OCI-LY1 (cell line): ENCODE data around the gene MYO3B.

ENCODE experiments used
- H2AFZ ChIP-seq: fragments of 200-600 bp; sonication (generic), shearing (Covaris generic); 2 replicates; pipeline ENCODE4 v1.6.0; 2014; ENCODE audit warnings: antibody characterized with exemption, mild to moderate bottlenecking, low read length
- H3F3A ChIP-seq: fragments of 200-600 bp; sonication (generic), shearing (Covaris generic); 2 replicates; pipeline ENCODE4 v1.6.0; 2014; ENCODE audit warnings: mild to moderate bottlenecking, antibody characterized with exemption, low read length, moderate library complexity; ENCODE audit not compliant: insufficient read depth
- H3K27ac ChIP-seq: fragments of 200-600 bp; sonication (generic); 2 replicates; pipeline ENCODE4 v1.5.1; 2014; ENCODE audit warnings: low read length, mixed run types, mild to moderate bottlenecking, low read depth; ENCODE audit not compliant: poor library complexity, severe bottlenecking
- H3K27me3 ChIP-seq: fragments of 200-600 bp; sonication (generic); 2 replicates; pipeline ENCODE4 v1.6.0; 2014; ENCODE audit warnings: antibody characterized with exemption, mild to moderate bottlenecking, low read length, moderate library complexity; ENCODE audit not compliant: insufficient read depth
- H3K36me3 ChIP-seq: fragments of 200-600 bp; sonication (generic); 2 replicates; pipeline ENCODE4 v1.6.1; 2014; ENCODE audit warnings: mild to moderate bottlenecking, antibody characterized with exemption, low read length, moderate library complexity, mixed read lengths; ENCODE audit not compliant: insufficient read depth
- H3K4me1 ChIP-seq: fragments of 200-600 bp; sonication (generic); 2 replicates; pipeline ENCODE4 v1.5.1; 2014; ENCODE audit warnings: mild to moderate bottlenecking, low read length, moderate library complexity; ENCODE audit not compliant: insufficient read depth, severe bottlenecking
- H3K4me2 ChIP-seq: fragments of 200-600 bp; sonication (generic), shearing (Covaris generic); 2 replicates; pipeline ENCODE4 v1.6.1; 2014; ENCODE audit warnings: low read length
- H3K4me3 ChIP-seq: fragments of 200-600 bp; sonication (generic); 2 replicates; pipeline ENCODE4 v1.5.1; 2014; ENCODE audit warnings: low read length, low read depth, mild to moderate bottlenecking, mixed read lengths; ENCODE audit not compliant: poor library complexity, severe bottlenecking
- H3K79me2 ChIP-seq: fragments of 200-600 bp; shearing (Covaris generic); 2 replicates; pipeline ENCODE4 v1.6.1; 2016; ENCODE audit warnings: mixed run types, low read length, mixed read lengths; ENCODE audit not compliant: insufficient read depth
- H3K9ac ChIP-seq: fragments of 200-600 bp; sonication (generic), shearing (Covaris generic); 2 replicates; pipeline ENCODE4 v1.6.1; 2014; ENCODE audit warnings: mild to moderate bottlenecking, low read length, mixed read lengths
- H3K9me2 ChIP-seq: fragments of 200-600 bp; sonication (generic), shearing (Covaris generic); 2 replicates; pipeline ENCODE4 v1.6.1; 2014; ENCODE audit warnings: low read depth, mild to moderate bottlenecking, low read length, mixed read lengths
- H3K9me3 ChIP-seq: fragments of 200-600 bp; shearing (Covaris generic); 2 replicates; pipeline ENCODE4 v1.6.1; 2014; ENCODE audit warnings: low read length, mixed read lengths
- H4K20me1 ChIP-seq: fragments of 200-600 bp; sonication (generic), shearing (Covaris generic); 2 replicates; pipeline ENCODE4 v1.6.0; 2016; ENCODE audit warnings: mild to moderate bottlenecking, low read length; ENCODE audit not compliant: insufficient read depth
- CTCF ChIP-seq: fragments of 200-600 bp; sonication (generic), shearing (Covaris generic); IDR thresholded peaks from 2 replicates; pipeline ENCODE4 v1.5.1; 2017; ENCODE audit warnings: mild to moderate bottlenecking, antibody characterized with exemption, low read length, moderate library complexity, mixed read lengths
- EZH2 ChIP-seq: fragments of 200-600 bp; sonication (generic), shearing (Covaris generic); IDR thresholded peaks from 2 replicates; pipeline ENCODE4 v1.8.0; 2017; ENCODE audit warnings: borderline replicate concordance, mixed run types, mild to moderate bottlenecking, antibody characterized with exemption, low read length, moderate library complexity, mixed read lengths

The MYO3B gene

GRCh38 chr2:170495896-170496295, 317.9 kb downstream of the MYO3B start:
- Histone ChIP-seq H2AFZ (no peak overlapping the region), H3K9ac (no peak overlapping the region), H4K20me1 (no peaks in the 10 kb centered on the region), H3K9me3 (no peaks in the 10 kb centered on the region), H3K9me2 (no peaks in the 10 kb centered on the region), H3K27ac (no peak overlapping the region), H3K4me2 (no peak overlapping the region), H3K27me3 (no peaks in the 10 kb centered on the region), H3K36me3 (no peaks in the 10 kb centered on the region), H3F3A (no peaks in the 10 kb centered on the region), H3K4me3 (no peak overlapping the region), H3K4me1 (no peaks in the 10 kb centered on the region), H3K79me2 (no peaks in the 10 kb centered on the region)
- TF ChIP-seq EZH2 (no peak), CTCF (no peak)

- Histone ChIP-seq H3K4me2 (no peak overlapping the region), H3K27ac (no peak overlapping the region), H3K36me3 (no peaks in the 10 kb centered on the region), H3F3A (no peaks in the 10 kb centered on the region), H3K79me2 (no peaks in the 10 kb centered on the region), H2AFZ (no peak overlapping the region), H3K9me2 (no peaks in the 10 kb centered on the region), H3K27me3 (no peaks in the 10 kb centered on the region), H3K9me3 (no peaks in the 10 kb centered on the region), H3K4me1 (no peaks in the 10 kb centered on the region), H3K4me3 (no peak overlapping the region), H4K20me1 (no peaks in the 10 kb centered on the region), H3K9ac (no peak overlapping the region)
- TF ChIP-seq CTCF (no peak), EZH2 (no peak)
Measured at GRCh38 chr2:170498619-170499018, 320.7 kb downstream of the MYO3B start.

GRCh38 chr2:170500104-170500503, 322.2 kb downstream of the MYO3B start:
- H3K9me2 ChIP-seq: no peaks in the 10 kb centered on the region
- H3K36me3 ChIP-seq: no peaks in the 10 kb centered on the region
- no peak overlapping the region for H3K27ac ChIP-seq
- TF ChIP-seq CTCF (no peak), EZH2 (no peak)
- no peaks in the 10 kb centered on the region for H3K4me1 ChIP-seq
- no peaks in the 10 kb centered on the region for H4K20me1 ChIP-seq
- no peaks in the 10 kb centered on the region for H3K79me2 ChIP-seq
- no peaks in the 10 kb centered on the region for H3K27me3 ChIP-seq
- no peak overlapping the region for H3K9ac ChIP-seq
- no peaks in the 10 kb centered on the region for H3K9me3 ChIP-seq
- H3K4me3 ChIP-seq: no peak overlapping the region
- H2AFZ ChIP-seq: no peak overlapping the region
- H3F3A ChIP-seq: no peaks in the 10 kb centered on the region
- no peak overlapping the region for H3K4me2 ChIP-seq
